ENCODE measurements around the gene PSMD9. TPM values are rescaled to one million over a fixed set of nuclear protein-coding genes. Genes with fewer than 3 reads are reported as not detected.
"Not testable (repeated sequence)": the region's sequence is repeated elsewhere in the genome, so short reads cannot be mapped to it uniquely, and the experiment has no call there.

Gene PSMD9
- total and polyA plus RNA-seq, 4 donors = 39.0 to 57.6 (median 51.2) TPM

DNA sequence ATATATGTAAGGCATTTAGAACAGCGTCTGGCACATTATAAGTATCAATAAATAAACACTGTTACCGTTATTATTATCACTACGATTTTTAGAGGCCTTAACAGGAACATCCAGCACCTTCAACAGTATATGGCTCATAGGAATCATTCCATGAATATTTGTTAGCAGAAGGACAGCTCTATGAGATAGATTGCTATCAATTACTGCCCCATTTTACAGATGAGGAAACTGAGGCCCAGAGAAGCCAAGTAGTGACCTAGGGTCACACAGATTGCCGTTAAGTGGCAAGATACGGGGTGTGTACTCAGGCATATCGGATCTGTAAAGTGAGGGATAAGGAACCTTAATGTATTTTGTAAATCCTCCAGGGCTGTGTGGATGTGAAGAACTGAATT, 510 bp upstream of the PSMD9 start:
- Histone ChIP-seq H3K9me3 (ENCODE audit: control insufficient read depth in 4 of 4, low read length in 3 of 4) (no peaks in the 10 kb centered on the region), H3K27ac (ENCODE audit: low read depth in 1 of 2, low read length in 2 of 2) (peak overlapping the region; percentile 94 to 95), H3K4me3 (ENCODE audit: low read depth in 1 of 3, low read length in 3 of 3) (peak overlapping the region; percentile 58 to 96 (median 61)), H3K9ac (ENCODE audit: low read depth in 1 of 2, low read length in 2 of 2) (peak overlapping the region; percentile 13 to 53), H3K4me1 (ENCODE audit: control insufficient read depth in 4 of 4, insufficient read depth in 4 of 4, low read length in 3 of 4) (peaks cover 0 to 27% (median 18%) of the 10 kb centered on the region in 4 donors), H3K36me3 (ENCODE audit: control insufficient read depth in 4 of 4, insufficient read depth in 3 of 4, low read depth in 1 of 4, low read length in 3 of 4) (no peaks in the 10 kb centered on the region), H3K27me3 (ENCODE audit: control insufficient read depth in 4 of 4, insufficient read depth in 4 of 4, low read length in 3 of 4) (no peaks in the 10 kb centered on the region)
- no peak for TF ChIP-seq TAF1 (conservative IDR thresholded peaks at IDR 0.05)
- TF ChIP-seq HNF4G (IDR thresholded peaks at IDR 0.05) = no peak
- TF ChIP-seq FOXA1 (IDR thresholded peaks at IDR 0.05) = no peak
- TF ChIP-seq, protein P1, sequence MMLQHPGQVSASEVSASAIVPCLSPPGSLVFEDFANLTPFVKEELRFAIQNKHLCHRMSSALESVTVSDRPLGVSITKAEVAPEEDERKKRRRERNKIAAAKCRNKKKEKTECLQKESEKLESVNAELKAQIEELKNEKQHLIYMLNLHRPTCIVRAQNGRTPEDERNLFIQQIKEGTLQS (IDR thresholded peaks at IDR 0.05) = no peak
- TF ChIP-seq NR2F2 (IDR thresholded peaks at IDR 0.05) = no peak
- TF ChIP-seq JUND (IDR thresholded peaks at IDR 0.05) = no peak
- TF ChIP-seq, protein P2, sequence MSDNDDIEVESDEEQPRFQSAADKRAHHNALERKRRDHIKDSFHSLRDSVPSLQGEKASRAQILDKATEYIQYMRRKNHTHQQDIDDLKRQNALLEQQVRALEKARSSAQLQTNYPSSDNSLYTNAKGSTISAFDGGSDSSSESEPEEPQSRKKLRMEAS (IDR thresholded peaks at IDR 0.05) = no peak
- TF ChIP-seq EGR1 (IDR thresholded peaks at IDR 0.05; ENCODE audit: low read depth in 2 of 2) = no peak
- no peak for TF ChIP-seq FOXA2 (IDR thresholded peaks at IDR 0.05)
- WGBS = 48% methylated on average over 6 of the region's 6 CpGs
- DNase-seq (ENCODE audit: low spot score) = no peak

DNA sequence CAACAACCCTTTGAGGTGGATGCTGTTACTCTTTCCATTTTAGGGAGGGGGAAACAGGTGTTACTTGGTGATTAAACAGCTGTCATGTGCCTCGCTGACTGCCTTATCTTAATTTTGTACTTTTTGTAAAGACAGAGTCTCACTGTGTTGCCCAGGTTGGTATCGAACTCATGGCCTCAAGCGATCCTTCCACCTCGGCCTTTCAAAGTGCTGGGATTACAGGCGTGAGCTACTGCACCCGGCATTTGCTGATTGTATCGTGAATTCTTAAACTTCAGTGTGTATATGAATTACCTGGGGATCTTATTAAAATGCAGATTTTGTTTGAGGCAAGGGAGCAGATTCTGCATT, 659 bp downstream of the PSMD9 start:
- H3K9me3 ChIP-seq (ENCODE audit: control insufficient read depth in 4 of 4, low read length in 3 of 4) = no peaks in the 10 kb centered on the region
- peaks cover 0 to 34% (median 16%) of the 10 kb centered on the region in 4 donors for H3K4me1 ChIP-seq (ENCODE audit: control insufficient read depth in 4 of 4, insufficient read depth in 4 of 4, low read length in 3 of 4)
- 3% methylated on average over 7 of the region's 7 CpGs for WGBS
- no peaks in the 10 kb centered on the region for H3K27me3 ChIP-seq (ENCODE audit: control insufficient read depth in 4 of 4, insufficient read depth in 4 of 4, low read length in 3 of 4)
- no peaks in the 10 kb centered on the region for H3K36me3 ChIP-seq (ENCODE audit: control insufficient read depth in 4 of 4, insufficient read depth in 3 of 4, low read depth in 1 of 4, low read length in 3 of 4)
- H3K27ac ChIP-seq (ENCODE audit: low read depth in 1 of 2, low read length in 2 of 2) = peak overlapping the region; percentile 94 to 95
- H3K4me3 ChIP-seq (ENCODE audit: low read depth in 1 of 3, low read length in 3 of 3) = peak overlapping the region; percentile 61 to 96 (median 89)
- no peak for DNase-seq (ENCODE audit: low spot score)
- TF ChIP-seq, protein P3, sequence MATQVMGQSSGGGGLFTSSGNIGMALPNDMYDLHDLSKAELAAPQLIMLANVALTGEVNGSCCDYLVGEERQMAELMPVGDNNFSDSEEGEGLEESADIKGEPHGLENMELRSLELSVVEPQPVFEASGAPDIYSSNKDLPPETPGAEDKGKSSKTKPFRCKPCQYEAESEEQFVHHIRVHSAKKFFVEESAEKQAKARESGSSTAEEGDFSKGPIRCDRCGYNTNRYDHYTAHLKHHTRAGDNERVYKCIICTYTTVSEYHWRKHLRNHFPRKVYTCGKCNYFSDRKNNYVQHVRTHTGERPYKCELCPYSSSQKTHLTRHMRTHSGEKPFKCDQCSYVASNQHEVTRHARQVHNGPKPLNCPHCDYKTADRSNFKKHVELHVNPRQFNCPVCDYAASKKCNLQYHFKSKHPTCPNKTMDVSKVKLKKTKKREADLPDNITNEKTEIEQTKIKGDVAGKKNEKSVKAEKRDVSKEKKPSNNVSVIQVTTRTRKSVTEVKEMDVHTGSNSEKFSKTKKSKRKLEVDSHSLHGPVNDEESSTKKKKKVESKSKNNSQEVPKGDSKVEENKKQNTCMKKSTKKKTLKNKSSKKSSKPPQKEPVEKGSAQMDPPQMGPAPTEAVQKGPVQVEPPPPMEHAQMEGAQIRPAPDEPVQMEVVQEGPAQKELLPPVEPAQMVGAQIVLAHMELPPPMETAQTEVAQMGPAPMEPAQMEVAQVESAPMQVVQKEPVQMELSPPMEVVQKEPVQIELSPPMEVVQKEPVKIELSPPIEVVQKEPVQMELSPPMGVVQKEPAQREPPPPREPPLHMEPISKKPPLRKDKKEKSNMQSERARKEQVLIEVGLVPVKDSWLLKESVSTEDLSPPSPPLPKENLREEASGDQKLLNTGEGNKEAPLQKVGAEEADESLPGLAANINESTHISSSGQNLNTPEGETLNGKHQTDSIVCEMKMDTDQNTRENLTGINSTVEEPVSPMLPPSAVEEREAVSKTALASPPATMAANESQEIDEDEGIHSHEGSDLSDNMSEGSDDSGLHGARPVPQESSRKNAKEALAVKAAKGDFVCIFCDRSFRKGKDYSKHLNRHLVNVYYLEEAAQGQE (IDR thresholded peaks at IDR 0.05) = no peak
- TF ChIP-seq SP1 (IDR thresholded peaks at IDR 0.05) (no peak), RXRA (IDR thresholded peaks at IDR 0.05) (no peak), FOXA1 (IDR thresholded peaks at IDR 0.05) (no peak), NR2F2 (IDR thresholded peaks at IDR 0.05) (no peak), FOXA2 (IDR thresholded peaks at IDR 0.05) (no peak), RAD21 (IDR thresholded peaks at IDR 0.05) (no peak), YY1 (IDR thresholded peaks at IDR 0.05) (no peak), JUND (IDR thresholded peaks at IDR 0.05) (no peak), HNF4G (IDR thresholded peaks at IDR 0.05) (no peak)
- TF ChIP-seq, protein P2 (IDR thresholded peaks at IDR 0.05) = no peak
- TF ChIP-seq, protein P1 (IDR thresholded peaks at IDR 0.05) = no peak
- H3K9ac ChIP-seq (ENCODE audit: low read depth in 1 of 2, low read length in 2 of 2) = peak overlapping the region; percentile 86 to 95

DNA sequence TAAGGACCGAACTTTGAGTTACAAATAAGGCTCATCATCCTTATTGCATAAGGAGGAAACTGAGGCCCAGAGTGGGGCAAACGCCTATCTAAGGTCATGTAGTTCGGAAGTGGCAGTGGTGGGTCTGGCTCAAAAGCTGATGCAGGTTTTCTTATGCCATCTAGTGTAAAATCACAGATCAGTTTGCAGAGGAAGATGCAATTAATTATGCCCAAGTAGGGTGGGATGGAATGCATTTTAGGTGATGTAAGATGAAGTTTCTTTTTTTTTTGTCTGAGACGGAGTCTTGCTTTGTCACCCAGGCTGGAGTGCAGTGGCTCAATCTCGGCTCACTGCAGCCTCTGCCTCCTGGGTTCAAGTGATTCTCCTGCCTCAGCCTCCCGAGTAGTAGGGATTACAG, 1.1 kb downstream of the PSMD9 start:
- WGBS = 54% methylated on average over 6 of the region's 6 CpGs
- peaks cover 2 to 38% (median 16%) of the 10 kb centered on the region in 4 donors for H3K4me1 ChIP-seq (ENCODE audit: control insufficient read depth in 4 of 4, insufficient read depth in 4 of 4, low read length in 3 of 4)
- peak overlapping the region in 1 of 2 donors; percentile 94 for H3K27ac ChIP-seq (ENCODE audit: low read depth in 1 of 2, low read length in 2 of 2)
- H3K9me3 ChIP-seq (ENCODE audit: control insufficient read depth in 4 of 4, low read length in 3 of 4); H3K27me3 ChIP-seq (ENCODE audit: control insufficient read depth in 4 of 4, insufficient read depth in 4 of 4, low read length in 3 of 4); H3K36me3 ChIP-seq (ENCODE audit: control insufficient read depth in 4 of 4, insufficient read depth in 3 of 4, low read depth in 1 of 4, low read length in 3 of 4); DNase-seq (ENCODE audit: low spot score): not testable (repeated sequence)
- peak overlapping the region; percentile 86 to 95 for H3K9ac ChIP-seq (ENCODE audit: low read depth in 1 of 2, low read length in 2 of 2)
- H3K4me3 ChIP-seq (ENCODE audit: low read depth in 1 of 3, low read length in 3 of 3) = peak overlapping the region; percentile 61 to 96 (median 89)
